ENCODE measurements around the gene UBE2Z.

Gene UBE2Z

DNA sequence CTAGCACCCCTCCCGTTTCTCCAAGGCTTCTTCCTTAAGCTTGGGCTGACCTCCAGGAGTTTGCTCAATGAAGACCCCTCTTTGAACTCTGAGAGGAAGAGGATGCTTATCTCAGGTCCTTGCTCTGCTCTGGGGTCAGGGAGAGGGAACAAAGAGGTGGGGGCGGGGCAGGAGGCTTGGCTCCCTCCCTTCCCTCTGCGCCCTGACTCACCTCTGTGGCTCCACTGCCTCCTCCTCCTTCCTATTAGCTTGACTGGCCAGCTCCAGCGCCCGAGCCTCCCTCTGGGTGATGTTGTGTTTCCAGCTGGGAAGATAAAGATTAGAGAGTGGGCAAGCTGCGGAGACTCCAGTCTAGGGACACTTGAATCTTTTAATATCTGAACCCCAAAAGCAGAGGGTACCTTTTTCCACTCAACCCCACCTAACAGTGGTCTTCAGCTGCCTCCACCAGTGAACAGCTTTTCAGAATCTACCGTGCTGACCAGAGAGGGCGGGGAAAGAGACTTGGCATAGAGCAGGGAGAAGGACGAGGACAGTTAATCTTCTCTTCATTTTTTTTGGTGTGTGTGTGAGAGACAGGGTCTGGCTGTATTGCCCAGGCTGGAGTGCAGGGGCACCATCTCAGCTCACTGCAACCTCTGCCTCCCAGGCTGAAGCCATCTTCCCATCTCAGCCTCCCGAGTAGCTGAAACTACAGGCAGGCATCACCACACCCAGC lies 53.5 kb downstream of the UBE2Z start:
- DNase-seq: no peak

GRCh38 chr17:48970224-48970623 lies 62.0 kb downstream of the UBE2Z start:
- no peak for DNase-seq

DNA sequence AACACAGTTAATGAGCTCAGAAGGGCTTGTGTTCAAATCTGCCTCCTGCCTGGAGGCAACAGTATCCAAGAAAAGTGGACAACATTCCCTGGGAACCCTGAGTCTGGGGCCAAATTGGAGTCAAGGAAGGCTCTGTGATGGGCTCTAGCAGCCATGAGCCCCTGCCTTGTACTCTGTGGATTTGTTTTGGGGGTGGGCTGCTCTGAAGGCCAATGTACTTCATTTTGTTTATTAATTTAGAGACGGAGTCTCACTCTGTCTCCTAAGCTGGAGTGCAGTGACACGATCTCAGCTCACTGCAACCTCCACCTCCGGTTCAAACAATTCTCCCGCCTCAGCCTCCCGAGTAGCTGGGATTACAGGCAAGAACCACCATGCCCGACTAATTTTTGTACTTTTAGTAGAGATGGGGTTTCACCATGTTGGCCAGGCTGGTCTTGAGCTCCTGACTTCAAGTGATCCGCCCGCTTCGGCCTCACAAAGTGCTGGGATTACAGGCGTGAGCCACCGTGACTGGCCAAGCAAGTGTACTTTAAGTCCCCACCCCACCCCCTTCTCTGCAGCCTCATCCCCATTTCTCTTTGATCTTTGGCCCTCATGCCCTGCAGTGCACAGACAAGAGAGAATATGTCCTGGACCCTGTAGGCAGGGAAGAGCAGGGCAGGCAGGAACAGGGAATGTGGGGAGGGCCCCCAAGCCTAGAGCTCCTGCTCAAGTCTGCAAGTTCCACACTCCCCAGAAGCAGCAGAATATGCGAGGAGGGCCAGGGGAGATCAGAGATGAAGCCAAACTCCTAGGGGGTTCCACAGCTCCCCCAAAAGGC lies 62.9 kb downstream of the UBE2Z start:
- DNase-seq: no peak

DNA sequence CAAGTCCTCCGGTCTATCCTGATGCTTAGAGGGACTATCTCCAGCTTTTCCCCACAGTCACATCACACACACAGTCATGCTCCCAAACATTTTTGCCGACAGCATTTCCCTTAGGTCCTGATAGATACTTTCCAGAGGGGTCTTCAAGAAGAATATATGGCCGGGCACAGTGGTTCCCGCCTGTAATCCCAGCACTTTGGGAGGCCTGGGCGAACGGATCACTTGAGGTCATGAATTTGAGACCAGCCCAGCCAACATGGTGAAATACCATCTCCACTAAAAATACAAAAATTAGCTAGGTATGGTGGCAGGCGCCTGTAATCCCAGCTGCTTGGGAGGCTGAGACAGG lies 64.5 kb downstream of the UBE2Z start:
- no peak for DNase-seq

GRCh38 chr17:48973806-48974205 lies 65.6 kb downstream of the UBE2Z start:
- no peak for DNase-seq

Measured in activated CD4-positive, alpha-beta T cell treated with anti-CD3 and anti-CD28 coated beads, Interleukin-2, Interleukin-6, amounts not matched to agents 100 ng/mL and 50 ng/mL, durations not matched to agents 16 hours and 8 hours (primary cell).